GM12872 (cell line): ENCODE measurements around the gene TP53I11.

ENCODE experiments used
- CTCF ChIP-seq: IDR thresholded peaks from 3 replicates; pipeline ENCODE4 v1.5.1; 2011; ENCODE audit warnings: low read depth, mild to moderate bottlenecking, low read length, moderate library complexity; ENCODE audit not compliant: insufficient read depth

The TP53I11 gene

GRCh38 chr11:44903035-44903434 lies 47.6 kb downstream of the TP53I11 start:
- no peak for TF ChIP-seq CTCF

- no peak for TF ChIP-seq CTCF
Observed at GRCh38 chr11:44901786-44902185, 48.9 kb downstream of the TP53I11 start.

- TF ChIP-seq CTCF: no peak
Observed at GRCh38 chr11:44901120-44901633, 49.5 kb downstream of the TP53I11 start.

GRCh38 chr11:44899959-44900358 lies 50.7 kb downstream of the TP53I11 start:
- TF ChIP-seq CTCF: no peak

GRCh38 chr11:44893846-44894617 lies 56.7 kb downstream of the TP53I11 start:
- TF ChIP-seq CTCF: peak; percentile 86

GRCh38 chr11:44893308-44893822 lies 57.3 kb downstream of the TP53I11 start:
- TF ChIP-seq CTCF: no peak

- no peak for TF ChIP-seq CTCF
Observed at GRCh38 chr11:44892843-44893242, 57.8 kb downstream of the TP53I11 start.
